Middle frontal gyrus (tissue), 1 donor: ENCODE results near the gene TSPAN18.
A peak's percentile ranks its signal among the peaks of the same experiment; 100 is the strongest.

Experiments
- DNase-seq: peaks from one replicate; pipeline ENCODE4 v3.0.0-alpha.2; 2015; ENCODE audit warnings: low spot score; ENCODE audit errors: extremely low spot score

Gene TSPAN18

GRCh38 chr11:44885919-44886789, 159.4 kb downstream of the TSPAN18 start:
- no peak for DNase-seq

DNA sequence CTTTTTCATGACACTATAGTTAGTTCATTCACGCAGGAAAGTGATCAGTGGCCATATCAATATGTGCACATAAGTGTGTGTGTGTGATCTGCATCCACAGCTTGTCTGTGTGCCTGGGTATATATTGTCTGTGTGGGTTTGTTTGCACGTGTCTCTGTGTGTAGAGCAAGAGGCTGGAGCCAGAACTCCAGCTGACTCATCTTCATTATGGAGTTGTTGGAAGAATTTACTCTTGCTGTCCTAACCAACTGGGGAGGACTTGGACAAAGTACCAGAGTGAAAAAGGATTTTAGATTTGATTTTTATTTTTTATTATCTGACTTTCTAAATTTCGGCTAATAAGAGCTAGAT, 160.0 kb downstream of the TSPAN18 start:
- DNase-seq = no peak

DNA sequence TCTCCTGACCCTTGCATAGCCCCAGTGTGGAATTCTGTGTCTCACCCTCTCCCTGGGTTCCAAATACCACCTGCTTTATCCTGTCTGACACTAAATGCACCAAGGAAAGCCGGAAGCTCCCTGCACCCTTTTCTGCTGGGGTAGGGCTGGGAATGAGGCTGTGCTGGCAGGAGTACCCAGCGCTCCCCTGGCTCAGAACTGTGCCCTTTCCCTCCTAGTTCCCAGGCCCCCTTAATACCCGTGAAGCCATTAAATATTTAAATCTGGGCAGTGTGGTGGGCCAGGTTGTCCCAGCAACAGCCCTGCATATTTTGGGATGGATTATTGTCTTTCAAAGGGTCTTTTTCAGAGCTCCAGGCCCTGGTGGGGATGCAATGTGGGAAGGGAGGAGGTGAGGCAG, 160.9 kb downstream of the TSPAN18 start:
- DNase-seq = no peak

DNA sequence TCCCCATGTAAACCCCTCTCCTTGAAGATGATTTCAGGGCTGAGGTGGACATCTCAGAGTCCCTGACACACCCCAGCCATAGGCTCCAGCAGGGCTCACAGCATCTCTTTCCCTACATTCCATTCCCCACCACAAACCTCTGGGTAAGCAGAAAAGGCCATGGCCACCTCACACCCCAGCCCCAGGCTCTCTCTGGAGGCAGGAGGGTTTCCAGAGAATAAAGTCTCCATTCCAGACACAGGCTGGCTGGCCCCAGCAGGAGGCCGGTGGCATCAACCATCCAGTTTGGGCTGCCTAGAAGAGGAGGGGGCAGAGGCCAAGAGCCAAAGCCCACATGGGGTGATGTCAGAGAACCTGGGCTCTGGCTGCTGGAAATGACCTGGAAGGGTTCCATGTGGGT, 162.5 kb downstream of the TSPAN18 start:
- DNase-seq = no peak

- DNase-seq = no peak
Measured at GRCh38 chr11:44892843-44893242, 166.1 kb downstream of the TSPAN18 start.

- no peak for DNase-seq
Measured at GRCh38 chr11:44893308-44893822, 166.6 kb downstream of the TSPAN18 start.

DNA sequence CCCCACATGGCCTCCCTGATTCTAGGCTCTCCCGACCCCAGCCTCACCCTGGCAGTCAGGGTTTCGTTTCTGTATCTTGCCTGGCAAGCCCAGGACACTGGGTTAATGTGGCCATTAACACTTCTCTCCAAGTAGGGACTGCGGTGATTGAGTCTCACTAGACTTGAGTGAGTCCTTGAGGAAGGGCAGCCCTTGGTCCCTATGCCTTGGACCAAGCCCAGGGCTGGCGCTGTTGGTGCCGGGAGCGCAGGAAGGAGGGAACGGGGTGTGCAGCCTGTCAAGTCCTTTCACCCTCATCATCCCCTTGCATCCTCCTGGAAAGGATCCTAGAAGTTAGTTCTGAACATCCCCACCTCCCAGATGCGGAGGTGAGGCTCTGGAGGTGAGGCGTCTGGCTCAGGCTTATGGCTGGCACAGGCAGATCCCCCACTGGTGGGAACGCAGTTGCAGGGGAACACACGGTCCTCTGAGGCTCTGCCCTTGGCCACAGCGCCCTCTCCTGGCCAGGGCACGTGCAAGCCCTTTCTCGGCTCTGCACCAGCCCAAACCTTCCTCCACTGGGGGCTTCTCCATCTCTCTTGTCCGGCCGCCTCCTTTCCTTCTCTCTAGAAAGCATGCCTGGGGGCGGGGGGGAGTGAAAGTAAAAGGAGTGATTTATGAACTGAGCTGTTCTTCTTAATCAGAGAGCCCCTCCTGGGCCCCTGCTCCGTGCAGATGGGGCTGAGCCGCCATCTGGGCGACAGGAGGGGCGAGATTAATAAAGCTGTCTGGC, 167.3 kb downstream of the TSPAN18 start:
- DNase-seq = no peak

DNA sequence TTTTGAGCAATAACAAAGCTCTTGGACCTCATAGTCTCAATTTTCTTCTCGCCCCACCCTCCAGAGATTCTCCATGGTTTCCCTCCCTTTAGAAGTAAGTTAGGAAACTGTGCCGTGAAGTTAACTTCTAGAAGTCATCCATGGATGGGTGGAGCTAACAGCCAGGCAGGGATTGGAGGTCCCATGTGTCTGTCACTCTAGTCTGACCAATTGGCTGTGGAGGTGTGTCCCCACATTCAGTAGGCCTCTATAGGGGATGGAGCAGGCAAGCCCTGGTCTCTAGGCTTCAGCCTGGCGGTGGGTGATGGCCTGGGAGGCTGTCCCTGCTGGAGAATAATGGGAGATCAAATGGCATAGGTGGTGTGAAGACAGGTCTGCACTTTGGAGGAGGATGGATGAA, 173.2 kb downstream of the TSPAN18 start:
- no peak for DNase-seq

- no peak for DNase-seq
Measured at GRCh38 chr11:44901120-44901633, 174.4 kb downstream of the TSPAN18 start.

- DNase-seq = no peak
Measured at GRCh38 chr11:44901786-44902185, 175.0 kb downstream of the TSPAN18 start.

GRCh38 chr11:44903035-44903434, 176.3 kb downstream of the TSPAN18 start:
- DNase-seq = no peak

- DNase-seq = no peak
Measured at GRCh38 chr11:44903518-44903917, 176.8 kb downstream of the TSPAN18 start.

DNA sequence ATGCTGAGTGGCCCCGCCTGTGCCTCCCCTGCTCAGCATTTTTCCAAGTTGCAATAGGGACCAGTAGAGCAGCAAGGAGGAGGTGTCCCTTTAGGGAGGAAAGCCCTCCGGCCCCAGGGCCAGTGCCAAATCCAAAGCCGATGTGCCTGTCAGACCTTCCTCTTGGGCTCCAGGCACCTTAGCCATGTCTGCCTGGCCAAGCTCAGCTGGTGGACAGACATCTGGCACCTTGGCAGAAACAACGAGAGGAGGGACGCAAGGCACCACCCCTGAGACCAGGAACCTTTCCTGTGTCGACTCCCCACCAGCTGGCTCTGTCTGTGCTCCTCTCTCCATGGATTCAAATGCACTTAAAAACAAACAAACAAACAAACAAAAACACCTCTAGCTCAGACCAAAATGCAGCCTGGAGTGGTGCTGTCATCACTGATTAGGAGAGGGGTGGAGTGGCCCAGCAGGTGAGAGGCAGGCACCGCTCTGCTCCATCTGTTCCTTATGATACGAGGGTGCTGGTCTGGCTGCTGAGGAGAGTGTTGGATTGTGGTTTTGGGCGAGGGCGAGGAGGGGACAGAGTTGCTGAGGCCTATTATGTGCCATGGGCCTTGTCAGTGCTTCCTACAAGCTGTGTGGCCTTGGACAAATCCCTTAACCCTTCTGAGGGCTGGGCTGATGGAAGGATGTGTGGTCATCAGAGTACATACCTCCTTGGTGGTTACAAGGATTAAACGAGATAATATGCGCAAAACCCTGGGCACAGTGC, 177.7 kb downstream of the TSPAN18 start:
- no peak for DNase-seq

DNA sequence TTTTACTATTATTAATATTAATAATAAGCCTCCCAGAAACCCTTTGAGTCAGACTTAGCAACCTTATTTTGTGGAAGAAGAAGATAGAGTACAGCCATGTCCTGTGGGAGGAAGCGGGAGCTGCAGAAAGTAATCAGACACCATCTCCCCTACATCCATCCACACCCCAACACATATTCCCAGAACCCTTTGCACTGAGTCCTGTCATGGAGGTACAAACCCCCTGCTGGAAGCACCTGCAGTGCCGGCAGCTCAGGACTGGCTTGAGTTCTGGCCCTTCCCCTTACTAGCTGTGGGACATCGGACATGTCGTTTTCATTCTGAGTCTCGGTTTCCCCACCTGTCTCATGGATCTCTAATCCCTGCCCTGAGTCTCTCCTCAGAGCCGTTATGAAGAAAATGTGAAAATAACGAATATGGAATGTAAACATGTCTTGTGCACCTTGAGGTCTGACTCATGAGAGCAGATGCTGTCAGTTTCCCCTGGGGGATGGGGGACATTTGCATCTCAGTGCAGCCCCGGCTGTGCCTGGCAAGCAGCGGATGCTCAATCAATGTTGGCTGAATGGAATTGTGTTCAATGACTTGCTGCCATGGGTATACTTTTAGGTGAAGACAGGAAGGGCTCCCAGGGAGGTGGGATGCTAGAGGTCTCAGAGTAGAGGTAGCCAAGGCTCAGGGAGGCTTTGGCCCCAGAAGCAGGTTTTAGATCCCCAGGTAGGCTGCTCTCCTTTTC, 178.5 kb downstream of the TSPAN18 start:
- DNase-seq = no peak

DNA sequence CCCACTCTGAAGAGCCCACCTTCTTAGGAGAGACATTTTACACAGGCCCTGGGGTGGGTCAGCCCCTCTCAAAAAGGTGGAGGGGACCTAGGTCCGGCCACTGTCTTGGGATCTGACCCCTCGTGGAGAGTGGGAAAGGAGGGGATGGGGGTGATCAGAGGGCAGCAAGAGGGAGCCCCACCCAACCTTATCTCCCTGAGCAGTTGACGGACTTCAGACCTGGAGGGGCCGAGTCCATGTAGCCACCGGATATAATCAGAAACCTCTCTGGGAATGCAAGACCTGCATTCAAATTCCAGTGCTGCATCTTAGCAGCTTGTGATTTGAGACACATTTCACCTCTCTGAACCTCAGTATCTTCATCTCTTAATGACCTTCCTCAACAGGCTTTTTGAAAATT, 179.9 kb downstream of the TSPAN18 start:
- DNase-seq = no peak

DNA sequence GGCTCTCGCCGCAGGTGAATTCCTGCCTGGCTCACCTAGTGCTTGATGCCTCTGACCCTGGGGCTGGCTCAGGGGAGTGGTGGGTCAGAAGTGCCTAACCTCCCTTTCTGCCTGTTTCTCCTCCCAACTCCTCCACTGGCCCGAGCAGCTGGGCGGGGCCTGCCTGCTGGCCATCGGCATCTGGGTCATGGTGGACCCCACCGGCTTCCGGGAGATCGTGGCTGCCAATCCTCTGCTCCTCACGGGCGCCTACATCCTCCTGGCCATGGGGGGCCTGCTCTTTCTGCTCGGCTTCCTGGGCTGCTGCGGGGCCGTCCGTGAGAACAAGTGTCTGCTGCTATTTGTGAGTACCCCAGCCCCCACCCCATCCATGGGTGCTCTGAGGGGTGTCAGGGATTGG, 182.8 kb downstream of the TSPAN18 start:
- DNase-seq = no peak

DNA sequence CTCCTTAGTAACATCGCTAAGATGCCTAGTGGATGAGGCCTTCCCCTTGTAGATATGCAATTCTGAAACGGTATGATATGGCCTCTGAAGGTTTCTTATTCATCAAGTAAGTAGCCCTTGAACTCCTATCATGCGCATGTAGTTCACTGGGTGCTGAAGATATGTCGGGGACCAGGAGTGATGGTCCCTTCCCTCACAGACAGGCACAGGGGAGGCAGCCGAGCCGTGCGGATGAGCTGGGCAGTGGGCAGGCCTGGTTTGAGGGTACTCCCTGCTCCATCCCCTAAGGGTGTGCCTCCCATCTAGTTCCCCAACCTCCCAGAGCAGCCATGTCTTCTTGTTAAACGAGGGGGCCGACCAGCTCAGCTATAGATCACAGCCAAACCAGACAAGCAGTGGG, 183.8 kb downstream of the TSPAN18 start:
- no peak for DNase-seq

DNA sequence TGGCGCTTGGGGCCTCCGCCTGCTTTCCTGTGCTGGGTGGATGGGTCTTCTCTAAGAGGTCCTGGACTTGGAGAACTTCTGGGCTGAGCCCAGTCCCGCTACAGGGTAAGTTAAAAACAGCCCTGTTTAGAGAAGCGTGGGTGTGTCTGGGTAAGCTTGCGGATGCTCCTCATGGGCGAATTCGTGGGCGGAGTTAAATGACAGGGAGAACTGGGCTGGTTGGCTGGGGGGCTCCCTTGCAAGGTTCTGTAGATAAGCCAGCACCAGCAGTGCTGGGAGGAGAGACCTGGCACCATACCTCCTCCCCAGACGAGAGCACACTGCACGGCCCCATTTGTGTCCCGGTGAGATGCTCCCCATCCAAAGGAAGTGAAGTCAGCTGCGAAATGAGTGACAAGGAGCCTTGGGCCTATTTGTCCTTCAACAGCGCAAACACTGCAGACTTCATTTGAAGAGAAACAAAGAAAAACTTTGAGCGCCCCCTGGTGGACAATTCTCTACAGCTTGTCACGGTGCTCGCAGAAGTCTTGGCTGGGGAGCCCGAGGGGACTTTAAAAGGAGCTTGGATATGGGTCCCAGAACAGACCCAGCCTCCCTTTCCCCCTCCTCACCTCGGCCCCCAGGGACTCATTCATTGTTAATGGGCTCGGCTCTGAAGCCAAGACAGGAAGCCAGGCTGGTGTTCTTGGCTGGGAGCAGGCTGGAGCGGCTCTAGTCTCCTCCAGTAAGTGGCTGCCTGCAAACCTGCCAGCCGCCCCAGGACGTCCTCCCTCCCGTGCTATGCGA, 184.5 kb downstream of the TSPAN18 start:
- peak; percentile 80 for DNase-seq

DNA sequence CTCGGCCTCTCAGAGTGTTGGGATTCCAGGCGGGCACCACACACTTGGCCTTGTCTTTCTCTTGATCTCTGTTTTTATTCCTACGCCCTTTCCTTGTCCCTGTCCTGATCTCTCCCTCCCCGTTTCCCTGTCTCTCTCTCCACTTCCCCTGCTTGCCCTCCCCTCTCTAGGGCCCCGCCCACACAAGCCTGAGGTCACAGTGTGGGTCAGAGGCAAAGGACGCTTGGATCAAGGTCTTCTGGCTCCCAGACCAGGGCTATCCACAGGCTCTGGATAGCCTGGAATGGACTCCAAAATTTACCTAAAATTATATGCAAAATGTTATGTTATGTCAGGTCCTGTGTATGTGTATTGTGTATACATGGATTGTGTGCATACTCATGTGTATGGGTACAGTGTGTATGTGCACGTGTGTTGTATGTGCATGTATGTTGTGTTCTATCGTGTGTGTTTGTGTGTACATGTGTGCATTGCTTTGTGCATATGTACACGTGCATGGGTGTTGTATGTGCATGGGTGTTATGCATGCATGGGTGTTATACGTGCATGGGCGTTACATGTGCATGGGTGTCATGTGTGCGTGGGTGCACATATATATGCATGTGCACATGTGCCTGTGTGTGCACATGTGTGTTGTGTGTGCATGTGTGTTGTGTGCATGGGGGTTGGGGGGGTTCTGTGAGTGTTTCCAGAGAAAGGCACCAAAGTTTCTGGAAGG, 185.7 kb downstream of the TSPAN18 start:
- no peak for DNase-seq
